GM12872 (cell line): ENCODE measurements around the gene ARL9.

ENCODE experiments used
- TF ChIP-seq, protein P1 (sequence below): IDR thresholded peaks from 3 replicates; pipeline ENCODE4 v1.5.1; 2011; ENCODE audit warnings: low read depth, mild to moderate bottlenecking, low read length, moderate library complexity; ENCODE audit not compliant: insufficient read depth

Gene ARL9

DNA sequence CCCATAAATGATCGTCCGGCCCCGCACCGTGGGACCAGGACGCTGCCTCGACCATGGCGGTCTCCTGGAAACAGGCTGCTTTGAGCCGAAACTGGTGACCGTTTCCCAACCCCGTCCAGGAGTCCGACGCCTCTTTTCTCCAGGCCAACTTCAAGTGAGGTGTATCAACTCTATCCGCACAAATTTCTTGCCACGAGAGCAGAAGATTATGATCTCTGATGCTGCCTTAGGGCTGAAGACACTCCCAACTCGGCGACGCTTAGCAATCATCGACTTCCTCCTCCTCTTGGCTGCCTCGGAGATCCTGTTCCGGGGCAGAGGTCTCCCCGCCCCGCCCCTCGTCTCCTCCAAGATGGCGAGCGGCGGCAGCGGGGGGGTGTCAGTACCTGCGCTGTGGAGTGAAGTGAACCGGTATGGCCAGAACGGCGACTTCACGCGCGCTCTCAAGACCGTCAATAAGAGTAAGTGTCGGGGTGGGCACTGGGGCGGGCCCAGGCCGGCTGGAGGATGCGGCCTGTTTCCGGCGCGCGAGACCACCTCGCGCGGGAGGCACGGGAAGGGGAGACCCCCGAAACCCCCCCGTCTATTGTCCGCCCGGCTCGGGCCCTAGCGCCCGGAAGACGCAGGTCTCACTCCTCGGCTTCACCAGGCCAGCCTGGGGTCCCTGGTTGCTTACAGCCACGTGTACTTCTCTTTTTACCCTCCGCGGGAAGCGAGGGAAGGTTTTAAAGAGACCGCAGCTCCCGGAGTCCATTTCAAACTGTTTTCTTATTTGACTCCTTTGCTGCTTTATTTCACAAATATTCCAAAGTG, 38.1 kb upstream of the ARL9 start, which contains the start of gene SRP72:
TSS of gene SRP72 (plus strand) at position 334 of the 813 bp plus-strand sequence. CDS start at position 353, 19 bp downstream.
- TF ChIP-seq, protein P1, sequence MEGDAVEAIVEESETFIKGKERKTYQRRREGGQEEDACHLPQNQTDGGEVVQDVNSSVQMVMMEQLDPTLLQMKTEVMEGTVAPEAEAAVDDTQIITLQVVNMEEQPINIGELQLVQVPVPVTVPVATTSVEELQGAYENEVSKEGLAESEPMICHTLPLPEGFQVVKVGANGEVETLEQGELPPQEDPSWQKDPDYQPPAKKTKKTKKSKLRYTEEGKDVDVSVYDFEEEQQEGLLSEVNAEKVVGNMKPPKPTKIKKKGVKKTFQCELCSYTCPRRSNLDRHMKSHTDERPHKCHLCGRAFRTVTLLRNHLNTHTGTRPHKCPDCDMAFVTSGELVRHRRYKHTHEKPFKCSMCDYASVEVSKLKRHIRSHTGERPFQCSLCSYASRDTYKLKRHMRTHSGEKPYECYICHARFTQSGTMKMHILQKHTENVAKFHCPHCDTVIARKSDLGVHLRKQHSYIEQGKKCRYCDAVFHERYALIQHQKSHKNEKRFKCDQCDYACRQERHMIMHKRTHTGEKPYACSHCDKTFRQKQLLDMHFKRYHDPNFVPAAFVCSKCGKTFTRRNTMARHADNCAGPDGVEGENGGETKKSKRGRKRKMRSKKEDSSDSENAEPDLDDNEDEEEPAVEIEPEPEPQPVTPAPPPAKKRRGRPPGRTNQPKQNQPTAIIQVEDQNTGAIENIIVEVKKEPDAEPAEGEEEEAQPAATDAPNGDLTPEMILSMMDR = no peak

DNA sequence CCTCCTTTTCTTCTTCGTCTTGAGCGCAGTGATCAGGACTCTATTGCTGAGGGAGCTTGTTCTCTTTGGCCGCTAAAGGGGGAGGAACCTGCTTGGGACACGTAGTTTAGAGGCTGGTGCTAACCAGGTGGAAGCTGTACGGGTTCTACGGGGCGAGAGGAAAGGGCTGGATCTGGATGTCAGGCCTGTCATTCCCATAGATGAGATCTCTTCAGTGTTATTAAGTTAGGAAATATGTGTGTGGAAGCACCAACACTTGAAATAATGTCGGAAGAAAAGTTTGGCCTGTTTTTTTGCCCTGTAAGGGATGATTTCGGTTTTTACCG, 37.5 kb upstream of the ARL9 start:
- TF ChIP-seq, protein P1 = no peak

DNA sequence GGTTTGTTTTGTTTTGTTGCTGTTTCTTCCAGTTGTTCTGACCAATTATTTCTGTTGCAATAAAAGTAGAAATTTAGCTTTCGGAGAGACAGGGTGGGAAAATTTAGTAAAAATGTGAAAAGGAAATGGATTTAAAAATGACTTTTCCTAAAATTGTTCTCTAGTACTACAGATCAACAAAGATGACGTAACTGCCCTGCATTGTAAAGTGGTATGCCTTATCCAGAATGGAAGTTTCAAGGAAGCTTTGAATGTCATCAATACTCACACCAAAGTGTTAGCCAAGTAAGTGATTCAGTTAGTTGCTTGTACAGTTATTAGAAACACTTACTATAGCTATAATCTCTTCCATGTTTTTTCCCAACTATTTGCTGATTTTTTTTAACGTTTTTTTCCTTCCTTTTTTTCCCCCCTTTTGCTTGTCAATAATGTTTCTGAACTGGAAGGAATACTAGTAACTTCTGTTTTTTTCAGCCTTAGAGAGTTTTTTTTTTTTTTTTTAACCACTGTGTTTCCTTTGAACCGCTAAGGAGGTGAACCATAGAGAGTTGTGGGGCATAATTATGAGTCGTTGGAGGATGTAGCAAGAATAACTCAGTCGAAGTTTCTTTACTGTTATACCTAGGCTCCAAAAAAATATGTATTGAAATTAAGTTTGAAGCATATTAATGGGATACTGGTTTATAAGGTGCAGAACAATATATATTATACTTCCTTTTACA, 35.9 kb upstream of the ARL9 start:
- TF ChIP-seq, protein P1 = no peak

- TF ChIP-seq, protein P1 = no peak
Measured at GRCh38 chr4:56475917-56476316, 29.7 kb upstream of the ARL9 start.

DNA sequence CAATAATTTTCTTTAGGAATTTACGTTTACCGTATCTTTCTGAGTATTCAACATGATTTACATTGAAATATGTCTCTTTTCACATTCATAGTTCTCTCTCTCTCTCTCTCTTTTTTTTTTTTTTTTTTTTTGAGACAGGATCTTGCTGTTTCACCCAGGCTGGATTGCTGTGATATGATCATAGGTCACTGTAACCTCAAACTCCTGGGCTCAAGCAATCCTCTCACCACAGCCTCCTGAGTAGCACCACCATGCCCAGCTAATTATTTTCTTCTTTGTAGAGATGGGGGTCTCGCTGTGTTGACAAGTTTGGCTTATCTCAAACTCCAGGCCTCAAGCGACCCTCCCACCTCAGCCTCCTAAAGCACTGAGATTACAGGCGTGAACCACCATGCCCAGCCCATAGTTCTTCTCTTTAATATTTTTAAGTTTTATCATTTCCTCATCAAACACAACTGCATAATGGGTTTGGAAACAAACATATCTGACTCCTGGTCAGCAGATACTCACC, 28.3 kb upstream of the ARL9 start:
- TF ChIP-seq, protein P1 = no peak

DNA sequence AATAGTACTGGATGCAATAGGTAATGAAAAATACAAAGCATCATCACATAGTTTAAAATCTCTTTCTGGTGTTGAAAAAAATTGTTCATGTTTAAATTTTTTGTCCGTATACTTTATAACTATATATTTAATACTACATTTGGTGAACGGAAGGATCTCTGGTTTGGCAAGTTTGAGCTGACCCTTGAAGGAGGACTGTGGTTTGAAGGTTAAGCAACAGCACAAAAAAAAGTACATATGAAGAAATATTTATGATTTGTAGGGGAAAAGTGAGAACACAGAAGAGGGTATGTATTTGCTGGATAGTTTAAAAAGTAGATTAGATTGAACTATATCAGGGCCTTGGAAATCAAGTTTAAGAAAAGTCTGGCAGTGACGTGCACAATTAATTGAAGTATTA, 24.9 kb upstream of the ARL9 start:
- TF ChIP-seq, protein P1 = no peak

DNA sequence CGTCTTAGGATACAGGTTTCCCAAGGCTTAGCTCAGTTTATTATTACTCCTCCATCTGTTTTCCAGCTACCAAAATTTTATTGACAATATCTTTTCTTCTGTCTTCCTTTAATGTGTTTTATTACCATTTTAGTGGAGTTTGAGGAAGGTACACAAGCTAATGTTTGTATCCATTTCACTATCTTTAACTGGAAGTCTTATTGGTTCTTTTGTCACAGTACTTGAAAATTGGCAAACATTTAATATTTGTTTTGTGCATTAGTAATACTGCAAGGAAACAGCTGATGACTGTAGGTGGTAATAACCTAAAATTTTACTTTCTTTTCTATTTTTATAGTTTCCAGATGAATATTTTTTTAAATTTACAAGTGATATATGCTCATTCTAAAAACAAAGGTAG, 9.3 kb upstream of the ARL9 start:
- TF ChIP-seq, protein P1 = no peak
